ENCODE data around the gene ZNF491. TPM values are rescaled to one million over a fixed set of nuclear protein-coding genes. Genes with fewer than 3 reads are reported as not detected.
"Not testable (repeated sequence)": the region's sequence is repeated elsewhere in the genome, so short reads cannot be mapped to it uniquely, and the experiment has no call there.

Gene ZNF491
- 0.20 TPM for total RNA-seq

GRCh38 chr19:11798391-11799330 lies at the start of gene ZNF491:
TSS of gene ZNF491 (plus strand) at chr19:11798523. CDS start at chr19:11805954, 7,431 bp downstream.
- ATAC-seq: peak; percentile 97

- ATAC-seq: no peak
Measured at GRCh38 chr19:11749751-11750150, 48.6 kb upstream of the ZNF491 start.

GRCh38 chr19:11752244-11752736 lies 46.0 kb upstream of the ZNF491 start:
- no peak for ATAC-seq

GRCh38 chr19:11754663-11755062 lies 43.7 kb upstream of the ZNF491 start:
- no peak for ATAC-seq

GRCh38 chr19:11756965-11757364 lies 41.4 kb upstream of the ZNF491 start:
- ATAC-seq: no peak

- no peak for ATAC-seq
Measured at GRCh38 chr19:11759805-11760204, 38.5 kb upstream of the ZNF491 start.

GRCh38 chr19:11763117-11763516 lies 35.2 kb upstream of the ZNF491 start:
- no peak for ATAC-seq

GRCh38 chr19:11763611-11764010 lies 34.7 kb upstream of the ZNF491 start:
- ATAC-seq: no peak

GRCh38 chr19:11766597-11767591 lies 31.4 kb upstream of the ZNF491 start, which contains the start of gene ZNF441:
TSS of gene ZNF441 (plus strand) at chr19:11767000. CDS start at chr19:11767194, 194 bp downstream.
- peak; percentile 100 for ATAC-seq

GRCh38 chr19:11767633-11768133 lies 30.6 kb upstream of the ZNF491 start:
- no peak for ATAC-seq

GRCh38 chr19:11769995-11770394 lies 28.3 kb upstream of the ZNF491 start:
- no peak for ATAC-seq

GRCh38 chr19:11771520-11771919 lies 26.8 kb upstream of the ZNF491 start:
- ATAC-seq: not testable (repeated sequence)

- ATAC-seq: not testable (repeated sequence)
Measured at GRCh38 chr19:11776669-11777068, 21.7 kb upstream of the ZNF491 start.

GRCh38 chr19:11780431-11781020 lies 17.8 kb upstream of the ZNF491 start:
- ATAC-seq: no peak

- no peak for ATAC-seq
Measured at GRCh38 chr19:11781295-11782057, 16.8 kb upstream of the ZNF491 start.

- no peak for ATAC-seq
Measured at GRCh38 chr19:11783767-11784166, 14.6 kb upstream of the ZNF491 start.

GRCh38 chr19:11784356-11784755 lies 14.0 kb upstream of the ZNF491 start:
- no peak for ATAC-seq

- no peak for ATAC-seq
Measured at GRCh38 chr19:11787536-11787935, 10.8 kb upstream of the ZNF491 start.

- no peak for ATAC-seq
Measured at GRCh38 chr19:11792942-11793341, 5.4 kb upstream of the ZNF491 start.

- peak; percentile 97 for ATAC-seq
Measured at GRCh38 chr19:11797491-11797890, 832 bp upstream of the ZNF491 start.

Measured in esophagus mucosa (tissue), 1 donor.